T-helper 2 cell (primary cell): ENCODE data around the gene SLC2A11.
"Not testable (repeated sequence)": the region's sequence is repeated elsewhere in the genome, so short reads cannot be mapped to it uniquely, and the experiment has no call there.

Experiments
- DNase-seq, 5 experiments: peaks; one replicate each; pipeline versions ENCODE4 v3.0.0 to v3.0.0-alpha.2; 2012 to 2022

Gene SLC2A11

GRCh38 chr22:23847310-23847920 lies 10.3 kb upstream of the SLC2A11 start:
- DNase-seq: no peak

- no peak for DNase-seq
Measured at GRCh38 chr22:23847991-23848864, 9.4 kb upstream of the SLC2A11 start.

GRCh38 chr22:23849009-23850006 lies 8.4 kb upstream of the SLC2A11 start:
- peak; percentile 69 to 80 (median 78) for DNase-seq

- no peak for DNase-seq
Measured at GRCh38 chr22:23850136-23850611, 7.5 kb upstream of the SLC2A11 start.

GRCh38 chr22:23856721-23857605 lies 712 bp upstream of the SLC2A11 start:
- DNase-seq: no peak

- no peak for DNase-seq
Measured at GRCh38 chr22:23858484-23858815, 775 bp downstream of the SLC2A11 start.

GRCh38 chr22:23859201-23859600 lies 1.5 kb downstream of the SLC2A11 start:
- DNase-seq: no peak

- DNase-seq: not testable (repeated sequence)
Measured at GRCh38 chr22:23860187-23860586, 2.5 kb downstream of the SLC2A11 start.

- peak in 1 of 5 experiments; percentile 69 for DNase-seq
Measured at GRCh38 chr22:23862103-23862502, 4.4 kb downstream of the SLC2A11 start.

GRCh38 chr22:23864499-23865154 lies 7.0 kb downstream of the SLC2A11 start:
- not testable (repeated sequence) for DNase-seq

- DNase-seq: no peak
Measured at GRCh38 chr22:23868580-23868979, 10.9 kb downstream of the SLC2A11 start.

GRCh38 chr22:23874871-23875270 lies 17.2 kb downstream of the SLC2A11 start:
- no peak for DNase-seq

- DNase-seq: no peak
Measured at GRCh38 chr22:23875801-23876200, 18.1 kb downstream of the SLC2A11 start.

- no peak for DNase-seq
Measured at GRCh38 chr22:23877566-23877965, 19.9 kb downstream of the SLC2A11 start.

- DNase-seq: no peak
Measured at GRCh38 chr22:23878219-23878618, 20.5 kb downstream of the SLC2A11 start.

GRCh38 chr22:23882370-23882769 lies 24.7 kb downstream of the SLC2A11 start:
- DNase-seq: no peak

- no peak for DNase-seq
Measured at GRCh38 chr22:23883658-23884057, 26.0 kb downstream of the SLC2A11 start.

- no peak for DNase-seq
Measured at GRCh38 chr22:23884140-23884539, 26.5 kb downstream of the SLC2A11 start.

GRCh38 chr22:23888615-23889401 lies 31.1 kb downstream of the SLC2A11 start:
- DNase-seq: no peak

- no peak for DNase-seq
Measured at GRCh38 chr22:23889620-23890019, 31.9 kb downstream of the SLC2A11 start.
